ENCODE measurements around the gene DIAPH3.

DNA sequence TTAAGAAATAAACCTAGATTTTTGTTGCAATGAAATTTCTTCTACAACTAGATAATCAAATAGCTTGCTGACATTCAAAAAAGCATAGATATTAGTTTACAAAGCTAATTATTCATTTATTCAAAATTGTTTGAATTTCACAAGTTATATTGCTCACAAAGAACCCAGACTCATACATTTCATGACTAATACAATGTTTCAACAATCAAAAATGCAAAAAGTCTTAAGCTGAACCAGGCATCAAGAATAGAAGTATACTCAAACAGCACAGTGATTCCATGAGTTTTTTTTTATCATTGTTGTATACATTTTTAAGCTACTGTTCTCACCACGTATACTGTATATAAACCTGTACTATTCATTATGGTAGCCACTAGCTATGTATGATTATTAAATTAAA is 51.0 kb downstream of the DIAPH3 start:
- TF ChIP-seq FOXP1 (CRISPR knock-in tag; IDR thresholded peaks at IDR 0.05; ENCODE audit: borderline replicate concordance) (no peak), ZNF138 (CRISPR knock-in tag; conservative IDR thresholded peaks at IDR 0.05) (no peak), JUN (CRISPR knock-in tag; IDR thresholded peaks at IDR 0.05) (no peak)
- TF ChIP-seq, protein P1, sequence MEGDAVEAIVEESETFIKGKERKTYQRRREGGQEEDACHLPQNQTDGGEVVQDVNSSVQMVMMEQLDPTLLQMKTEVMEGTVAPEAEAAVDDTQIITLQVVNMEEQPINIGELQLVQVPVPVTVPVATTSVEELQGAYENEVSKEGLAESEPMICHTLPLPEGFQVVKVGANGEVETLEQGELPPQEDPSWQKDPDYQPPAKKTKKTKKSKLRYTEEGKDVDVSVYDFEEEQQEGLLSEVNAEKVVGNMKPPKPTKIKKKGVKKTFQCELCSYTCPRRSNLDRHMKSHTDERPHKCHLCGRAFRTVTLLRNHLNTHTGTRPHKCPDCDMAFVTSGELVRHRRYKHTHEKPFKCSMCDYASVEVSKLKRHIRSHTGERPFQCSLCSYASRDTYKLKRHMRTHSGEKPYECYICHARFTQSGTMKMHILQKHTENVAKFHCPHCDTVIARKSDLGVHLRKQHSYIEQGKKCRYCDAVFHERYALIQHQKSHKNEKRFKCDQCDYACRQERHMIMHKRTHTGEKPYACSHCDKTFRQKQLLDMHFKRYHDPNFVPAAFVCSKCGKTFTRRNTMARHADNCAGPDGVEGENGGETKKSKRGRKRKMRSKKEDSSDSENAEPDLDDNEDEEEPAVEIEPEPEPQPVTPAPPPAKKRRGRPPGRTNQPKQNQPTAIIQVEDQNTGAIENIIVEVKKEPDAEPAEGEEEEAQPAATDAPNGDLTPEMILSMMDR (IDR thresholded peaks at IDR 0.05): no peak

Measured in WTC11 (cell line).